ENCODE results near the gene PDGFRA. TPM values are rescaled to one million over a fixed set of nuclear protein-coding genes. Genes with fewer than 3 reads are reported as not detected.

PDGFRA gene
- total RNA-seq, 6 experiments from 2014 or later, result 28.9 to 94.2 (median 88.3) TPM

DNA sequence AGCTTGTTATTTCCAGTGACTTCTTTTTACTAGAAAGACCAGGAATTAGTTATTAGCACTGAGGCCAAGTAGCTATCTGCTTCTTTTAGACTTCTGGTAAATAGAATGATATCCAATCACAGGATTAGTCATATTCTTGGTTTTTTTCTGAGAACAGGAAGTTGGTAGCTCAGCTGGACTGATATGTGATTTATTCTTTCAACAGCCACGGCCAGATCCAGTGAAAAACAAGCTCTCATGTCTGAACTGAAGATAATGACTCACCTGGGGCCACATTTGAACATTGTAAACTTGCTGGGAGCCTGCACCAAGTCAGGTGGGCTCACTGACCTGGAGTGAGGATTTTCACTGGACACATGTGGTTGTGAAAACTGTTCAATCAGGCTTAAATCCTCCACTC lies 48.6 kb downstream of the PDGFRA start:
- Mint-ChIP-seq H3K27ac (peak overlapping the region; percentile 88), H3K4me1 (ENCODE audit: low read depth) (peaks cover 65% of the 10 kb centered on the region), H3K27me3 (ENCODE audit: insufficient read depth) (peaks cover 2% of the 10 kb centered on the region), H3K4me3 (peak overlapping the region; percentile 49), H3K9me3 (peaks cover 8% of the 10 kb centered on the region; the same call in 1 of the 2 replicates), H3K36me3 (ENCODE audit: low read depth) (peaks cover 84% of the 10 kb centered on the region)
- TF ChIP-seq, protein P1, sequence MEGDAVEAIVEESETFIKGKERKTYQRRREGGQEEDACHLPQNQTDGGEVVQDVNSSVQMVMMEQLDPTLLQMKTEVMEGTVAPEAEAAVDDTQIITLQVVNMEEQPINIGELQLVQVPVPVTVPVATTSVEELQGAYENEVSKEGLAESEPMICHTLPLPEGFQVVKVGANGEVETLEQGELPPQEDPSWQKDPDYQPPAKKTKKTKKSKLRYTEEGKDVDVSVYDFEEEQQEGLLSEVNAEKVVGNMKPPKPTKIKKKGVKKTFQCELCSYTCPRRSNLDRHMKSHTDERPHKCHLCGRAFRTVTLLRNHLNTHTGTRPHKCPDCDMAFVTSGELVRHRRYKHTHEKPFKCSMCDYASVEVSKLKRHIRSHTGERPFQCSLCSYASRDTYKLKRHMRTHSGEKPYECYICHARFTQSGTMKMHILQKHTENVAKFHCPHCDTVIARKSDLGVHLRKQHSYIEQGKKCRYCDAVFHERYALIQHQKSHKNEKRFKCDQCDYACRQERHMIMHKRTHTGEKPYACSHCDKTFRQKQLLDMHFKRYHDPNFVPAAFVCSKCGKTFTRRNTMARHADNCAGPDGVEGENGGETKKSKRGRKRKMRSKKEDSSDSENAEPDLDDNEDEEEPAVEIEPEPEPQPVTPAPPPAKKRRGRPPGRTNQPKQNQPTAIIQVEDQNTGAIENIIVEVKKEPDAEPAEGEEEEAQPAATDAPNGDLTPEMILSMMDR (IDR thresholded peaks at IDR 0.05), result no peak
- peak; percentile 77 for DNase-seq

DNA sequence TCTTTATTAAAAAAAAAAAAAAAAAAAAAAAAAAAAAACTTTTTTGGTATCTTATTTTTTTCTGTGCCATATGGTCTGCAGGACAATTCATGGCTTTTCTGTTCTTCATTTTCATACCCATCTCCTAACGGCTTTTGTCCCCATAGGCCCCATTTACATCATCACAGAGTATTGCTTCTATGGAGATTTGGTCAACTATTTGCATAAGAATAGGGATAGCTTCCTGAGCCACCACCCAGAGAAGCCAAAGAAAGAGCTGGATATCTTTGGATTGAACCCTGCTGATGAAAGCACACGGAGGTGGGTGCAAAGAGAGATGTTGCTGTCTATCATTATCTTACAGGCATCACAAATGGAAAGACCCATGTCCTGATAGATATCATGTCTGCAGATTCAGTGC lies 49.1 kb downstream of the PDGFRA start:
- Mint-ChIP-seq H3K36me3 (ENCODE audit: low read depth) (peaks cover 82% of the 10 kb centered on the region), H3K4me1 (ENCODE audit: low read depth) (peaks cover 65% of the 10 kb centered on the region)

DNA sequence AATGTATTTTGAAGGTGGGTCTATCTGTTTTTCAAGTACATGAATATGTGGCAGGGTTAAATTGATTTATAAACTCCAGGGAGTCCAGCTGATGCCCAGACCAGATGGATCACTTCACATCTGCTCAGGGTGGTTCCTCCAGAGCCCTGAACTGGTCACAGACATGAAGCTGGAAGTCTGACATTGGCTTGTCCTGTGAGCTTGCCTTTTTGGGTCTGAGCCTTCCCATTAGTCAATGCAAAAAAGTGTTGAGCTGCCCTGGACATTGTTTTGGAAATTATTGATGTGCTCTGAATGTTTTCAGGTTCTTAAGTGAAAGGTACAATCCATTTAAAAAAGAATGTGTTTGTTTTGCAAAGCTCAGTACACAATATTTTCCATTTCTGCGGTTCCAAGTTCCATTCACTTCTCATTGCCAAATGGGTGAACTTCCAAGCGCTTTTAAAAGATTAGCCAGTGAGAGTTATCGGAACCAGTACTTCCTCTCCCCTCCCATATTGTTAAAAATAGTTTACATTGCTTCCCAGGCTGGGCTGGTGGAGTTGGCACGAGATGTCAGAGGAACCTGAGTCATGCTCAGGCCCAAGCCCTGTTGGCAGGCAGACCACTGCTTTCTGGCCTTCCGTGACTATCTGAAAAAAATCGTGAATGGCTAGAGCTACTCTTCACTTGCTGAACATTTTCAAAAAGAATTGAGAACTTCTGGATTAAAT lies 52.1 kb downstream of the PDGFRA start:
- peaks cover 50% of the 10 kb centered on the region for H3K4me1 Mint-ChIP-seq (ENCODE audit: low read depth)
- peak overlapping the region; percentile 97 for H3K27ac Mint-ChIP-seq
- TF ChIP-seq, protein P1 (IDR thresholded peaks at IDR 0.05), result no peak
- peaks cover 14% of the 10 kb centered on the region for H3K9me3 Mint-ChIP-seq
- peak; percentile 94 for DNase-seq
- H3K27me3 Mint-ChIP-seq (ENCODE audit: insufficient read depth), result peaks cover 2% of the 10 kb centered on the region
- H3K4me3 Mint-ChIP-seq, result peak overlapping the region; percentile 62
- peaks cover 78% of the 10 kb centered on the region for H3K36me3 Mint-ChIP-seq (ENCODE audit: low read depth)

More for the DNA sequence above, 49.1 kb downstream of the PDGFRA start:
- Mint-ChIP-seq H3K9me3 (peaks cover 8% of the 10 kb centered on the region; the same call in 1 of the 2 replicates), H3K4me3 (no peak overlapping the region), H3K27me3 (ENCODE audit: insufficient read depth) (peaks cover 2% of the 10 kb centered on the region), H3K27ac (peak overlapping the region; percentile 88; the same call in 1 of the 2 replicates)
- DNase-seq, result no peak
- TF ChIP-seq, protein P1 (IDR thresholded peaks at IDR 0.05), result no peak

DNA sequence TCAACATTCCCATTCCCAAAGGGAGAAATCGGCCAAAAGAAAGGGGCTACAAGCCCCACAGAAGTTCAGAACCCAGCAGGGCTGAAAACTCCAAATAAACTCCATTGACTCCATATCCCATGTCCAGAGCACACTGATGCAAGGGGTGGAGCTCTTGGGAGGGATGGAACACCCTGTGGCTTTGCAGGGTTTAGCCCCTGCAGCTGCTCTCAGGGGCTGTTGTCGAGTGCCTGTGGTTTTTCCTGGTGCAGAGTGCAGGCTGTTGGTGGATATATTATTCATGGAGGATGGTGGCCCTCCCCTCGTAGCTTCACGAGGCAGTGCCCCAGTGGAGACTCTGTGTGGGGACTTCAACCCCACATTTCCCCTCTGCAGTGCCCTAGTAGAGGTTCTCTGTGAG lies 53.7 kb downstream of the PDGFRA start:
- Mint-ChIP-seq H3K9me3 (peaks cover 14% of the 10 kb centered on the region), H3K36me3 (ENCODE audit: low read depth) (peaks cover 78% of the 10 kb centered on the region), H3K4me1 (ENCODE audit: low read depth) (peaks cover 33% of the 10 kb centered on the region), H3K27ac (peak overlapping the region; percentile 97; the same call in 1 of the 2 replicates), H3K4me3 (no peak overlapping the region), H3K27me3 (ENCODE audit: insufficient read depth) (peaks cover 2% of the 10 kb centered on the region)
- TF ChIP-seq, protein P1 (IDR thresholded peaks at IDR 0.05), result no peak
- DNase-seq, result no peak

DNA sequence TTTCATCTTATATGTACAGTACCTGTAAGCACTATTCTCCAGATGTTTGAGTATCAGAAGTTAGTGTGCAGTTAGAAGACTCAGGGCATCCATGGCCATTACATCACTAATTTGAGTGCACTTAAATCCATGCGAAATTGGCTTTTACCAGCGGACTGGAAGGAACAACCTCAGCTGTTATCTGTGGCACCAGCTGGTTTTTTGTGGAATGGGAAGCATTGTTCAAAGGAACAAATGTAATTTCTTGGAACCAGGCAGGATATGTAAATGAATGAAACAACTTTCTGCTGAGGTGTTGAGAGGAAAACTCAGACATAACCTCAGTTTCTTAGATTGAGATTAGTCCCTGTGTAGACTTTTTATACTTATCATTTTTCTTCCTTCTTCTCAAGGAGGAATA lies 60.2 kb downstream of the PDGFRA start:
- DNase-seq, result no peak
- H3K9me3 Mint-ChIP-seq, result no peaks in the 10 kb centered on the region; the same call in 1 of the 2 replicates
- peaks cover 71% of the 10 kb centered on the region for H3K36me3 Mint-ChIP-seq (ENCODE audit: low read depth)
- TF ChIP-seq, protein P1 (IDR thresholded peaks at IDR 0.05), result no peak
- no peak overlapping the region for H3K27ac Mint-ChIP-seq
- no peaks in the 10 kb centered on the region for H3K27me3 Mint-ChIP-seq (ENCODE audit: insufficient read depth)
- no peaks in the 10 kb centered on the region for H3K4me1 Mint-ChIP-seq (ENCODE audit: low read depth)
- H3K4me3 Mint-ChIP-seq, result no peak overlapping the region
